Spleen (tissue), 11 donors: ENCODE results near the gene JMJD4. TPM values are rescaled to one million over a fixed set of nuclear protein-coding genes. Genes with fewer than 3 reads are reported as not detected.

ENCODE experiments used
- DNase-seq: peaks from one replicate; pipeline ENCODE4 v3.0.0-alpha.2; 2020
- H3K27ac ChIP-seq, 8 donors: fragments of 200-600 bp; sonication (generic) in 7 of 8; 1 replicate in 4 of 8; 2 replicates in 4 of 8; pipeline versions ENCODE4 v1.5.0 to v1.8.0; 2016 to 2021; ENCODE audit warnings: inconsistent platforms in 4 of 8, mild to moderate bottlenecking in 4 of 8, moderate library complexity in 1 of 8
- H3K27me3 ChIP-seq, 7 donors: fragments of 200-600 bp; sonication (generic) in 6 of 7; replicated peaks in 1 of 7; 1 replicate in 4 of 7; 2 replicates in 3 of 7; pipeline versions ENCODE4 v1.5.0 to v1.8.0; 2016 to 2021; ENCODE audit warnings: inconsistent platforms in 3 of 7, mild to moderate bottlenecking in 1 of 7
- H3K36me3 ChIP-seq, 6 donors: fragments of 200-600 bp; sonication (generic) in 5 of 6; 1 replicate in 4 of 6; 2 replicates in 2 of 6; pipeline versions ENCODE4 v1.5.0 to v1.8.0; 2016 to 2021; ENCODE audit warnings: inconsistent platforms in 2 of 6
- H3K4me1 ChIP-seq, 6 donors: fragments of 200-600 bp; sonication (generic) in 5 of 6; 1 replicate in 3 of 6; 2 replicates in 3 of 6; pipeline versions ENCODE4 v1.5.0 to v1.8.0; 2016 to 2021; ENCODE audit warnings: inconsistent platforms in 3 of 6
- H3K4me3 ChIP-seq, 8 donors: fragments of 200-600 bp; sonication (generic) in 7 of 8; 1 replicate in 4 of 8; 2 replicates in 4 of 8; pipeline versions ENCODE4 v1.5.0 to v1.8.0; 2016 to 2021; ENCODE audit warnings: inconsistent platforms in 4 of 8, mild to moderate bottlenecking in 4 of 8, moderate library complexity in 2 of 8
- H3K9me3 ChIP-seq, 8 donors: fragments of 200-600 bp; sonication (generic) in 7 of 8; 1 replicate in 4 of 8; 2 replicates in 4 of 8; pipeline versions ENCODE4 v1.5.0 to v1.8.0; 2016 to 2021; ENCODE audit warnings: inconsistent platforms in 4 of 8
- POLR2A ChIP-seq, 3 donors: fragments of 450-650 bp; IDR thresholded peaks; one replicate each; pipeline ENCODE4 v1.5.1; 2017; ENCODE audit warnings: antibody characterized with exemption in 3 of 3, mild to moderate bottlenecking in 1 of 3
- POLR2AphosphoS5 ChIP-seq, 3 donors: sonication (generic); formaldehyde crosslinking; IDR thresholded peaks; one replicate each; pipeline ENCODE4 v1.5.1; 2017; ENCODE audit warnings: antibody characterized with exemption in 3 of 3
- whole genome bisulfite sequencing, 5 donors: extraction: QIAGEN DNeasy Blood & Tissue Kit in 3 of 5; methylation state at CpG; one replicate each; pipeline versions ENCODE4 v1.1.5 to v1.1.7; 2013 to 2018; 5-methylcytosine and 5-hydroxymethylcytosine counted together
- intact Hi-C: fragments of 100-400 bp; cut with DNase I; formaldehyde crosslinking; loops from one replicate; pipeline ENCODE4 v1.15.0; 2023; ENCODE audit warnings: low total_unique reads
- polyA plus RNA-seq, 3 donors: library from polyadenylated mRNA; stranded (reverse); fragments of 200-250 nt; gene quantifications; one replicate each; pipeline ENCODE4 v1.2.1, GENCODE V29; 2013
- total RNA-seq, 7 donors: library from RNA; depleted of rRNA in 3 of 7; stranded (reverse); fragments of >200 nt in 3 of 7; fragmentation: NEBNext Ultra II Directional in 4 of 7; extraction: Animal tissue kit (Norgen Biotek cat#: 25700) in 4 of 7; gene quantifications; one replicate each; pipeline versions ENCODE4 v1.1.0 to v1.2.1, GENCODE V29; 2016 to 2021
- TF ChIP-seq, protein P1 (sequence below), 11 experiments: fragments of 200-600 bp in 7 of 11; fragments of 450-650 bp in 4 of 11; sonication (generic) in 4 of 11; IDR thresholded peaks in 8 of 11; conservative IDR thresholded peaks in 3 of 11; 1 replicate in 7 of 11; 2 replicates in 4 of 11; pipeline versions ENCODE4 v1.4.0 to v1.8.0; 2016 to 2021; ENCODE audit warnings: antibody characterized with exemption in 11 of 11, inconsistent platforms in 4 of 11, mild to moderate bottlenecking in 1 of 11
- donor health status: healthy with polysubstance abuse.
- donor health status: DM: no; HTN: no; CAD: no; lungs with moderate emphysema.
- donor health status: DM: no; HTN: no; CAD: no.
- donor health status: Bipolar disorder and iron deficiency.
- donor health status: healthy.
- donor health status: DM: no; HTN: no; CAD: no.
- donor health status: DM: yes; HTN: yes; CAD: no.

JMJD4 gene
- total and polyA plus RNA-seq, 10 donors, result 11.2 to 35.4 (median 18.6) TPM

GRCh38 chr1:227749916-227750710 is 15.0 kb upstream of the JMJD4 start:
- H3K4me3 ChIP-seq, result no peak overlapping the region
- intact Hi-C loops, result no loop called here
- peaks cover 0 to 55% (median 16%) of the 10 kb centered on the region in 6 donors for H3K4me1 ChIP-seq
- TF ChIP-seq, protein P1, sequence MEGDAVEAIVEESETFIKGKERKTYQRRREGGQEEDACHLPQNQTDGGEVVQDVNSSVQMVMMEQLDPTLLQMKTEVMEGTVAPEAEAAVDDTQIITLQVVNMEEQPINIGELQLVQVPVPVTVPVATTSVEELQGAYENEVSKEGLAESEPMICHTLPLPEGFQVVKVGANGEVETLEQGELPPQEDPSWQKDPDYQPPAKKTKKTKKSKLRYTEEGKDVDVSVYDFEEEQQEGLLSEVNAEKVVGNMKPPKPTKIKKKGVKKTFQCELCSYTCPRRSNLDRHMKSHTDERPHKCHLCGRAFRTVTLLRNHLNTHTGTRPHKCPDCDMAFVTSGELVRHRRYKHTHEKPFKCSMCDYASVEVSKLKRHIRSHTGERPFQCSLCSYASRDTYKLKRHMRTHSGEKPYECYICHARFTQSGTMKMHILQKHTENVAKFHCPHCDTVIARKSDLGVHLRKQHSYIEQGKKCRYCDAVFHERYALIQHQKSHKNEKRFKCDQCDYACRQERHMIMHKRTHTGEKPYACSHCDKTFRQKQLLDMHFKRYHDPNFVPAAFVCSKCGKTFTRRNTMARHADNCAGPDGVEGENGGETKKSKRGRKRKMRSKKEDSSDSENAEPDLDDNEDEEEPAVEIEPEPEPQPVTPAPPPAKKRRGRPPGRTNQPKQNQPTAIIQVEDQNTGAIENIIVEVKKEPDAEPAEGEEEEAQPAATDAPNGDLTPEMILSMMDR (IDR thresholded peaks at IDR 0.05 in 8 of 11, conservative IDR thresholded peaks at IDR 0.05 in 3 of 11), result no peak
- TF ChIP-seq POLR2A (IDR thresholded peaks at IDR 0.05) (no peak), POLR2AphosphoS5 (IDR thresholded peaks at IDR 0.05) (no peak)
- no peaks in the 10 kb centered on the region for H3K27me3 ChIP-seq
- H3K27ac ChIP-seq, result peak overlapping the region in 1 of 8 donors; percentile 28
- H3K9me3 ChIP-seq, result no peaks in the 10 kb centered on the region
- WGBS, 5 donors, result 84 to 90% (median 86%) methylated on average over 15 to 19 of the region's 19 CpGs
- no peak for DNase-seq
- H3K36me3 ChIP-seq, result peaks cover 0 to 88% (median 27%) of the 10 kb centered on the region in 6 donors

- Histone ChIP-seq H3K4me3 (no peak overlapping the region), H3K36me3 (peaks cover 0 to 79% (median 27%) of the 10 kb centered on the region in 6 donors), H3K9me3 (no peaks in the 10 kb centered on the region), H3K4me1 (peaks cover 0 to 56% (median 15%) of the 10 kb centered on the region in 6 donors), H3K27me3 (no peaks in the 10 kb centered on the region), H3K27ac (peak overlapping the region in 1 of 8 donors; percentile 28)
- TF ChIP-seq POLR2A (IDR thresholded peaks at IDR 0.05) (no peak), POLR2AphosphoS5 (IDR thresholded peaks at IDR 0.05) (no peak)
- TF ChIP-seq, protein P1 (IDR thresholded peaks at IDR 0.05 in 8 of 11, conservative IDR thresholded peaks at IDR 0.05 in 3 of 11), result no peak
- no peak for DNase-seq
- intact Hi-C loops, result no loop called here
- 86 to 93% (median 91%) methylated on average over 7 of the region's 7 CpGs for WGBS, 5 donors
Measured at GRCh38 chr1:227749225-227749624, 14.1 kb upstream of the JMJD4 start.

GRCh38 chr1:227748496-227749182 is 13.5 kb upstream of the JMJD4 start:
- TF ChIP-seq, protein P1 (IDR thresholded peaks at IDR 0.05 in 8 of 11, conservative IDR thresholded peaks at IDR 0.05 in 3 of 11), result no peak
- no peak for TF ChIP-seq POLR2A (IDR thresholded peaks at IDR 0.05)
- no peak for TF ChIP-seq POLR2AphosphoS5 (IDR thresholded peaks at IDR 0.05)
- 70 to 80% (median 77%) methylated on average over 5 to 7 of the region's 7 CpGs for WGBS, 5 donors
- no peak for DNase-seq
- Histone ChIP-seq H3K4me1 (peaks cover 0 to 53% (median 11%) of the 10 kb centered on the region in 6 donors), H3K9me3 (no peaks in the 10 kb centered on the region), H3K4me3 (no peak overlapping the region), H3K27ac (peak overlapping the region in 2 of 8 donors; percentile 14 to 28), H3K36me3 (peaks cover 0 to 76% (median 27%) of the 10 kb centered on the region in 6 donors), H3K27me3 (no peaks in the 10 kb centered on the region)
- intact Hi-C loops, result no loop called here
